ENCODE results near the gene GRIK4.
A peak's percentile ranks its signal among the peaks of the same experiment; 100 is the strongest.
"Not testable (repeated sequence)": the region's sequence is repeated elsewhere in the genome, so short reads cannot be mapped to it uniquely, and the experiment has no call there.

GRIK4 gene

GRCh38 chr11:120501976-120502755 is 9.4 kb upstream of the GRIK4 start:
- H3K27me3 ChIP-seq, result no peaks in the 10 kb centered on the region
- no peak overlapping the region for H3K27ac ChIP-seq
- H3K4me1 ChIP-seq, result no peaks in the 10 kb centered on the region
- H3K9me3 ChIP-seq (replicated peaks in 1 of 11), result no peaks in the 10 kb centered on the region
- no peak overlapping the region for H3K4me2 ChIP-seq
- H3K9ac ChIP-seq, result no peak overlapping the region
- no peaks in the 10 kb centered on the region for H3K36me3 ChIP-seq
- no peaks in the 10 kb centered on the region for H4K20me1 ChIP-seq
- H3K4me3 ChIP-seq, result no peak overlapping the region
- no peak for TF ChIP-seq Cebpa-rat (IDR thresholded peaks at IDR 0.05)

GRCh38 chr11:120503529-120503928 is 8.0 kb upstream of the GRIK4 start:
- H3K27me3 ChIP-seq; H3K9ac ChIP-seq; H3K9me3 ChIP-seq (replicated peaks in 1 of 11); H3K36me3 ChIP-seq; H3K27ac ChIP-seq; H4K20me1 ChIP-seq; H3K4me1 ChIP-seq; H3K4me2 ChIP-seq; H3K4me3 ChIP-seq: not testable (repeated sequence)

- no peaks in the 10 kb centered on the region for H3K36me3 ChIP-seq
- H3K9ac ChIP-seq, result no peak overlapping the region
- no peak overlapping the region for H3K27ac ChIP-seq
- TF ChIP-seq Cebpa-rat (IDR thresholded peaks at IDR 0.05), result no peak
- no peak overlapping the region for H3K4me3 ChIP-seq
- H3K9me3 ChIP-seq (replicated peaks in 1 of 11), result no peaks in the 10 kb centered on the region
- peaks cover 0 to 7% (median 0%) of the 10 kb centered on the region in 11 experiments; a peak in 1 of 22 replicates for H3K27me3 ChIP-seq
- no peaks in the 10 kb centered on the region; a peak in 1 of 22 replicates for H4K20me1 ChIP-seq
- H3K4me2 ChIP-seq, result no peak overlapping the region
- no peaks in the 10 kb centered on the region for H3K4me1 ChIP-seq
Observed at GRCh38 chr11:120505801-120506425, 5.6 kb upstream of the GRIK4 start.

- H3K9me3 ChIP-seq (replicated peaks in 1 of 11), result no peaks in the 10 kb centered on the region
- H4K20me1 ChIP-seq, result peaks cover 0 to 19% (median 0%) of the 10 kb centered on the region in 11 experiments; a peak in 6 of 22 replicates
- H3K4me1 ChIP-seq, result no peaks in the 10 kb centered on the region
- TF ChIP-seq Cebpa-rat (IDR thresholded peaks at IDR 0.05), result no peak
- no peak overlapping the region for H3K27ac ChIP-seq
- H3K4me3 ChIP-seq, result no peak overlapping the region
- H3K4me2 ChIP-seq, result no peak overlapping the region
- peaks cover 30 to 42% (median 34%) of the 10 kb centered on the region in 11 experiments for H3K27me3 ChIP-seq
- no peak overlapping the region for H3K9ac ChIP-seq
- no peaks in the 10 kb centered on the region for H3K36me3 ChIP-seq
Observed at GRCh38 chr11:120509346-120510053, 2.0 kb upstream of the GRIK4 start.

GRCh38 chr11:120510406-120511115 is 987 bp upstream of the GRIK4 start:
- Histone ChIP-seq H4K20me1 (peaks cover 0 to 30% (median 0%) of the 10 kb centered on the region in 11 experiments; a peak in 7 of 22 replicates), H3K9ac (no peak overlapping the region; a peak in 1 of 22 replicates), H3K4me1 (no peaks in the 10 kb centered on the region), H3K4me3 (peak overlapping the region in 2 of 10 experiments; percentile 54 to 55; a peak in 5 of 20 replicates), H3K27ac (no peak overlapping the region), H3K9me3 (replicated peaks in 1 of 11) (no peaks in the 10 kb centered on the region), H3K27me3 (peaks cover 30 to 43% (median 36%) of the 10 kb centered on the region in 11 experiments), H3K36me3 (no peaks in the 10 kb centered on the region), H3K4me2 (peak overlapping the region in 5 of 11 experiments; percentile 66 to 79 (median 72); a peak in 7 of 22 replicates)
- no peak for TF ChIP-seq Cebpa-rat (IDR thresholded peaks at IDR 0.05)

- Histone ChIP-seq H3K27ac (no peak overlapping the region), H3K27me3 (peaks cover 30 to 49% (median 36%) of the 10 kb centered on the region in 11 experiments)
Observed at GRCh38 chr11:120511820-120512738, 531 bp downstream of the GRIK4 start.

GRCh38 chr11:120512739-120513435 is 1.3 kb downstream of the GRIK4 start:
- Histone ChIP-seq H3K27me3 (peaks cover 30 to 51% (median 36%) of the 10 kb centered on the region in 11 experiments), H3K4me3 (no peak overlapping the region), H3K9me3 (replicated peaks in 1 of 11) (no peaks in the 10 kb centered on the region), H3K4me1 (peaks cover 0 to 7% (median 0%) of the 10 kb centered on the region in 10 experiments; a peak in 1 of 20 replicates), H3K27ac (no peak overlapping the region), H3K4me2 (no peak overlapping the region), H3K9ac (no peak overlapping the region), H4K20me1 (peaks cover 0 to 33% (median 0%) of the 10 kb centered on the region in 11 experiments; a peak in 8 of 22 replicates), H3K36me3 (no peaks in the 10 kb centered on the region)
- TF ChIP-seq Cebpa-rat (IDR thresholded peaks at IDR 0.05), result no peak

More at GRCh38 chr11:120511820-120512738, 531 bp downstream of the GRIK4 start:
- Histone ChIP-seq H3K36me3 (no peaks in the 10 kb centered on the region), H3K4me2 (peak overlapping the region; percentile 64 to 88 (median 73)), H3K4me1 (peaks cover 0 to 6% (median 0%) of the 10 kb centered on the region in 10 experiments; a peak in 1 of 20 replicates), H3K4me3 (peak overlapping the region; percentile 48 to 68 (median 58); a peak in 17 of 20 replicates), H3K9ac (peak overlapping the region in 3 of 11 experiments; percentile 54 to 70 (median 56); a peak in 2 of 22 replicates), H3K9me3 (replicated peaks in 1 of 11) (no peaks in the 10 kb centered on the region), H4K20me1 (peaks cover 0 to 33% (median 0%) of the 10 kb centered on the region in 11 experiments; a peak in 7 of 22 replicates)
- TF ChIP-seq Cebpa-rat (IDR thresholded peaks at IDR 0.05), result no peak
